CD8-positive, alpha-beta memory T cell (primary cell): ENCODE data around the gene PCDHB15. TPM values are rescaled to one million over a fixed set of nuclear protein-coding genes. Genes with fewer than 3 reads are reported as not detected.
"Not testable (repeated sequence)": the region's sequence is repeated elsewhere in the genome, so short reads cannot be mapped to it uniquely, and the experiment has no call there.

Experiments used
- CTCF ChIA-PET: fragments of 350-600 bp; sonication (Branson Sonifier 250); formaldehyde crosslinking; loops from one replicate; lab custom pipeline; 2021; ENCODE audit warnings: antibody characterized with exemption; lab: Charles Lee
- POLR2A ChIA-PET: fragments of 350-600 bp; sonication (Branson Sonifier 250); formaldehyde crosslinking; loops from one replicate; lab custom pipeline; 2021; ENCODE audit warnings: antibody characterized with exemption; lab: Charles Lee
- DNase-seq, 5 donors: peaks; one replicate each; pipeline versions ENCODE4 v3.0.0 to v3.0.0-alpha.2; 2020 to 2022; ENCODE audit warnings: mixed read lengths in 1 of 5
- H3K27ac ChIP-seq: one replicate; pipeline ENCODE4 v1.7.0; 2013; ENCODE audit warnings: low read depth, mild to moderate bottlenecking, low read length, moderate library complexity
- H3K27me3 ChIP-seq: 2 replicates; pipeline ENCODE4 v1.7.0; 2013; ENCODE audit warnings: low read length, mild to moderate bottlenecking; ENCODE audit not compliant: insufficient read depth, poor library complexity, severe bottlenecking
- H3K36me3 ChIP-seq: 2 replicates; pipeline ENCODE4 v1.7.0; 2013; ENCODE audit warnings: mild to moderate bottlenecking, low read length, moderate library complexity; ENCODE audit not compliant: insufficient read depth
- H3K4me1 ChIP-seq: 2 replicates; pipeline ENCODE4 v1.7.0; 2013; ENCODE audit warnings: mild to moderate bottlenecking, low read length, moderate library complexity; ENCODE audit not compliant: insufficient read depth
- H3K4me3 ChIP-seq: 2 replicates; pipeline ENCODE4 v1.7.0; 2013; ENCODE audit warnings: mild to moderate bottlenecking, low read length
- H3K9me3 ChIP-seq: 2 replicates; pipeline ENCODE4 v1.7.0; 2013; ENCODE audit warnings: mild to moderate bottlenecking, low read length
- H3K27ac Mint-ChIP-seq, 8 donors: one replicate each; pipeline ENCODE4 v1.8.0; 2020 to 2021; ENCODE audit warnings: mixed read lengths in 8 of 8, mild to moderate bottlenecking in 6 of 8, inconsistent platforms in 3 of 8, moderate library complexity in 3 of 8
- H3K27me3 Mint-ChIP-seq, 2 donors: one replicate each; pipeline ENCODE4 v1.8.0; 2020 to 2021; ENCODE audit warnings: mixed read lengths in 2 of 2, mild to moderate bottlenecking in 1 of 2, moderate library complexity in 1 of 2
- H3K36me3 Mint-ChIP-seq, 3 donors: one replicate each; pipeline ENCODE4 v1.8.0; 2020 to 2021; ENCODE audit warnings: mixed read lengths in 3 of 3, inconsistent platforms in 1 of 3, mild to moderate bottlenecking in 1 of 3
- H3K4me1 Mint-ChIP-seq, 3 donors: one replicate each; pipeline ENCODE4 v1.8.0; 2020 to 2021; ENCODE audit warnings: mixed read lengths in 3 of 3, inconsistent platforms in 1 of 3, mild to moderate bottlenecking in 1 of 3
- H3K4me3 Mint-ChIP-seq, 7 donors: one replicate each; pipeline ENCODE4 v1.8.0; 2020 to 2021; ENCODE audit warnings: mixed read lengths in 7 of 7, mild to moderate bottlenecking in 6 of 7, moderate library complexity in 4 of 7, inconsistent platforms in 2 of 7
- H3K9me3 Mint-ChIP-seq, 5 donors: one replicate each; pipeline ENCODE4 v1.8.0; 2020 to 2022; ENCODE audit warnings: mixed read lengths in 5 of 5, mild to moderate bottlenecking in 3 of 5, moderate library complexity in 2 of 5, inconsistent platforms in 1 of 5
- polyA plus RNA-seq: library from polyadenylated mRNA; unstranded; fragments of 300-500 nt; fragmentation: Illumina TruSeq; gene quantifications from one replicate; pipeline ENCODE4 v1.2.3, GENCODE V29; 2021
- total RNA-seq, 2 experiments: library from RNA; stranded (reverse); gene quantifications; one replicate each; pipeline ENCODE4 v1.2.3, GENCODE V29; 2021

Gene PCDHB15
- total and polyA plus RNA-seq, 3 experiments from 2014 or later: not detected

GRCh38 chr5:141213656-141214339, 31.4 kb upstream of the PCDHB15 start, which contains the start of gene PCDHB13:
Gene PCDHB13 (plus strand): TSS chr5:141213919. CDS start chr5:141214124, 205 bp downstream.
- H3K4me1 Mint-ChIP-seq, H3K4me3 ChIP-seq, H3K4me1 ChIP-seq, H3K27ac ChIP-seq, H3K36me3 Mint-ChIP-seq, DNase-seq, H3K9me3 ChIP-seq, H3K36me3 ChIP-seq, H3K27ac Mint-ChIP-seq, POLR2A ChIA-PET, CTCF ChIA-PET, H3K27me3 ChIP-seq: not testable (repeated sequence)
- Mint-ChIP-seq H3K9me3 (peaks cover 15 to 34% (median 30%) of the 10 kb centered on the region in 5 donors), H3K27me3 (peaks cover 42 to 56% of the 10 kb centered on the region in 2 donors), H3K4me3 (peak within 1 kb of the TSS in 4 of 7 donors; percentile 41 to 56 (median 48))

DNA sequence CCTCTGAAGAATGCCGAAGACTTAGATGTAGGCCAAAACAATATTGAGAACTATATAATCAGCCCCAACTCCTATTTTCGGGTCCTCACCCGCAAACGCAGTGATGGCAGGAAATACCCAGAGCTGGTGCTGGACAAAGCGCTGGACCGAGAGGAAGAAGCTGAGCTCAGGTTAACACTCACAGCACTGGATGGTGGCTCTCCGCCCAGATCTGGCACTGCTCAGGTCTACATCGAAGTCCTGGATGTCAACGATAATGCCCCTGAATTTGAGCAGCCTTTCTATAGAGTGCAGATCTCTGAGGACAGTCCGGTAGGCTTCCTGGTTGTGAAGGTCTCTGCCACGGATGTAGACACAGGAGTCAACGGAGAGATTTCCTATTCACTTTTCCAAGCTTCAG, 30.6 kb upstream of the PCDHB15 start:
- H3K27ac ChIP-seq, H3K36me3 ChIP-seq, DNase-seq, H3K4me3 Mint-ChIP-seq, POLR2A ChIA-PET, H3K27me3 ChIP-seq, H3K27ac Mint-ChIP-seq, CTCF ChIA-PET, H3K36me3 Mint-ChIP-seq, H3K4me1 ChIP-seq, H3K4me3 ChIP-seq, H3K4me1 Mint-ChIP-seq, H3K9me3 ChIP-seq: not testable (repeated sequence)
- Mint-ChIP-seq H3K27me3 (peaks cover 38 to 55% of the 10 kb centered on the region in 2 donors), H3K9me3 (peaks cover 18 to 36% (median 30%) of the 10 kb centered on the region in 5 donors)

DNA sequence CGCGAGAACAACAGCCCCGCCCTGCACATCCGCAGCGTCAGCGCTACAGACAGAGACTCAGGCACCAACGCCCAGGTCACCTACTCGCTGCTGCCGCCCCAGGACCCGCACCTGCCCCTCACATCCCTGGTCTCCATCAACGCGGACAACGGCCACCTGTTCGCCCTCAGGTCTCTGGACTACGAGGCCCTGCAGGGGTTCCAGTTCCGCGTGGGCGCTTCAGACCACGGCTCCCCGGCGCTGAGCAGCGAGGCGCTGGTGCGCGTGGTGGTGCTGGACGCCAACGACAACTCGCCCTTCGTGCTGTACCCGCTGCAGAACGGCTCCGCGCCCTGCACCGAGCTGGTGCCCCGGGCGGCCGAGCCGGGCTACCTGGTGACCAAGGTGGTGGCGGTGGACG, 29.7 kb upstream of the PCDHB15 start:
- H3K4me3 Mint-ChIP-seq, H3K27ac ChIP-seq, H3K27me3 ChIP-seq, H3K4me1 ChIP-seq, DNase-seq, H3K4me3 ChIP-seq, H3K27ac Mint-ChIP-seq, H3K36me3 ChIP-seq, H3K4me1 Mint-ChIP-seq, H3K36me3 Mint-ChIP-seq, CTCF ChIA-PET, H3K9me3 ChIP-seq, POLR2A ChIA-PET: not testable (repeated sequence)
- peaks cover 43 to 56% of the 10 kb centered on the region in 2 donors for H3K27me3 Mint-ChIP-seq
- peaks cover 18 to 39% (median 26%) of the 10 kb centered on the region in 5 donors for H3K9me3 Mint-ChIP-seq

- H3K4me1 ChIP-seq, H3K36me3 ChIP-seq, POLR2A ChIA-PET, DNase-seq, CTCF ChIA-PET, H3K27ac Mint-ChIP-seq, H3K4me1 Mint-ChIP-seq, H3K4me3 Mint-ChIP-seq, H3K36me3 Mint-ChIP-seq, H3K4me3 ChIP-seq, H3K27ac ChIP-seq, H3K9me3 ChIP-seq: not testable (repeated sequence)
- Mint-ChIP-seq H3K9me3 (peaks cover 18 to 43% (median 26%) of the 10 kb centered on the region in 5 donors), H3K27me3 (peaks cover 43 to 59% of the 10 kb centered on the region in 2 donors)
- H3K27me3 ChIP-seq: peaks cover 14% of the 10 kb centered on the region
These were observed 29.2 kb upstream of the PCDHB15 start for GRCh38 chr5:141216035-141216434.

DNA sequence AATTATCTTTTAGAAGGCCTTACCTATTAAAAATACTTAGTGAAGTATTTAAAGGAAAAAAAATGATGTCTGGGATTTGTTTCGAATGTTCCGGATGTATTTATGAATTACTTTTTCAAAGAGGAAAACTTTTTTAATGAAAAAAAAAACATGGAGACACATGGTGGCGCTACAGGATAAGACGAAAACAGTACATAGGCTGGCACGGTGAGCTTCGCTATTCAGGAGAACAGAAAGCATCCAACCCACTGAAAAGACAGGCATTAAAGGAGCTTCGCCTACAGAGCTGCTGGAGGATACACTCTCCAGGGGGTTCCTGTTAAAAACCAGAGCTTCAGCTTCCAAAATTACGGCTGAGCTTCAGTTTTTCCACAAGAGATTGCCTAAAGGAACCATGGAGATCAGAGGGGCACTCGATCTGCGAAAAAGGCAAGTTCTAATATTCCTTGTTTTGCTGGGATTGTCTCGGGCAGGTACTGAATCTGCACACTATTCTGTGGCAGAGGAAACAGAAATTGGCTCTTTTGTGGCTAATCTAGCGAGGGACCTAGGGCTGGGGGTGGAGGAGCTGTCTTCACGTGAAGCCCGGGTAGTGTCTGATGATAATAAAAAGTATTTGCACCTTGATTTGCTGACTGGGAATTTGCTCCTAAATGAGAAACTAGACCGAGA, 21.9 kb upstream of the PCDHB15 start, which contains the start of gene PCDHB14:
TSS of gene PCDHB14 (plus strand) at position 232 of the 672 bp plus-strand sequence. CDS start at position 395, 163 bp downstream.
- H3K9me3 ChIP-seq: no peaks in the 10 kb centered on the region
- Mint-ChIP-seq H3K4me3 (peak within 1 kb of the TSS in 5 of 7 donors; percentile 1 to 64 (median 46)), H3K27me3 (peaks cover 33 to 73% of the 10 kb centered on the region in 2 donors), H3K36me3 (no peaks in the 10 kb centered on the region), H3K9me3 (peaks cover 10 to 49% (median 25%) of the 10 kb centered on the region in 5 donors), H3K4me1 (peaks cover 5 to 11% (median 8%) of the 10 kb centered on the region in 3 donors), H3K27ac (peak within 1 kb of the TSS in 1 of 8 donors; percentile 31)
- H3K4me1 ChIP-seq: no peaks in the 10 kb centered on the region
- H3K27me3 ChIP-seq: peaks cover 7% of the 10 kb centered on the region
- H3K27ac ChIP-seq: no peak within 1 kb of the TSS
- CTCF ChIA-PET: interaction anchor here (1.4 to 2.1 kb wide), 3 partner anchors 11 to 341 kb away, joined by 4 to 9 read pairs (median 5); no protein-coding TSS in a partner anchor
- POLR2A ChIA-PET: no interaction called here
- no peaks in the 10 kb centered on the region for H3K36me3 ChIP-seq
- DNase-seq: no peak
- H3K4me3 ChIP-seq: no peak within 1 kb of the TSS

- H3K4me3 ChIP-seq, H3K4me1 ChIP-seq, DNase-seq, H3K9me3 ChIP-seq, H3K36me3 Mint-ChIP-seq, H3K27me3 ChIP-seq, CTCF ChIA-PET, POLR2A ChIA-PET, H3K36me3 ChIP-seq, H3K27ac Mint-ChIP-seq, H3K27ac ChIP-seq: not testable (repeated sequence)
- H3K4me1 Mint-ChIP-seq: peaks cover 5 to 11% (median 8%) of the 10 kb centered on the region in 3 donors
- H3K4me3 Mint-ChIP-seq: peak overlapping the region in 1 of 7 donors; percentile 65
- peaks cover 6 to 42% (median 22%) of the 10 kb centered on the region in 5 donors for H3K9me3 Mint-ChIP-seq
- H3K27me3 Mint-ChIP-seq: peaks cover 31 to 60% of the 10 kb centered on the region in 2 donors
These were observed 20.4 kb upstream of the PCDHB15 start for GRCh38 chr5:141224844-141225243.

DNA sequence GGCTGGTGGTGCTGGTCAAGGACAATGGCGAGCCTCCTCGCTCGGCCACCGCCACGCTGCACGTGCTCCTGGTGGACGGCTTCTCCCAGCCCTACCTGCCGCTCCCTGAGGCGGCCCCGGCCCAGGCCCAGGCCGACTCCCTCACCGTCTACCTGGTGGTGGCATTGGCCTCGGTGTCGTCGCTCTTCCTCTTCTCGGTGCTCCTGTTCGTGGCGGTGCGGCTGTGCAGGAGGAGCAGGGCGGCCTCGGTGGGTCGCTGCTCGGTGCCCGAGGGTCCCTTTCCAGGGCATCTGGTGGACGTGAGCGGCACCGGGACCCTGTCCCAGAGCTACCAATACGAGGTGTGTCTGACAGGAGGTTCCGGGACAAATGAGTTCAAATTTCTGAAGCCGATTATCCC, 19.8 kb upstream of the PCDHB15 start:
- H3K4me3 ChIP-seq, H3K27ac Mint-ChIP-seq, H3K36me3 ChIP-seq, DNase-seq, H3K36me3 Mint-ChIP-seq, H3K4me3 Mint-ChIP-seq, CTCF ChIA-PET, H3K27ac ChIP-seq, H3K27me3 ChIP-seq, H3K9me3 ChIP-seq, H3K4me1 ChIP-seq, POLR2A ChIA-PET: not testable (repeated sequence)
- H3K9me3 Mint-ChIP-seq: peaks cover 8 to 41% (median 24%) of the 10 kb centered on the region in 5 donors
- H3K27me3 Mint-ChIP-seq: peaks cover 25 to 56% of the 10 kb centered on the region in 2 donors
- H3K4me1 Mint-ChIP-seq: peaks cover 5 to 11% (median 8%) of the 10 kb centered on the region in 3 donors

DNA sequence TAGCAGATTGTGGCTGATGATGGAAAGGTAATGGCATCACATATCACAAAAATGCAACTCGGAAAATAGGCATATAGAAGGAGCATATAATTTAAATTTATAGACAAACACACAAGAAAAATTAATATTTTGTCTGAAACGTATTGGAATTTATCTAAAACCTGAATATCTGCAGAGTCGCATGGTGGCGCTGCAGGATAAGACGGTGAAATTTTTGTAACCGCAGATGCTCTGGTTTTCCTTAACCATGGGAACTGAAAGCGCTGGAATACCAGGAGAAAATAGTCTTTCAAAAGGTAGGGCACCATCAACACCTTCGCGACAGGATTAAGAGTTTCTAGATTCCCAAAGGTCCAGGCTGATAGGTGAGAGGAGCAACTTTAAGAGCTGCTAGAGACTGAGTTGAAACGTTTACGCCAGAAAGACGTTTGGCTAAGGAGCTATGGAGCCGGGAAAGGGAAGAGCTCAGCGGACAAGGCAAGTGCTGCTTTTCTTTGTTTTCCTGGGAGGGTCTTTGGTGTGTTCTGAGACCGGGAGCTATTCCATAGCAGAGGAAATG, 11.0 kb upstream of the PCDHB15 start:
- no peaks in the 10 kb centered on the region for H3K4me1 Mint-ChIP-seq
- no peak overlapping the region for H3K27ac ChIP-seq
- peaks cover 25 to 40% of the 10 kb centered on the region in 2 donors for H3K27me3 Mint-ChIP-seq
- H3K27me3 ChIP-seq: peaks cover 6% of the 10 kb centered on the region
- no peaks in the 10 kb centered on the region for H3K4me1 ChIP-seq
- no peak overlapping the region for H3K4me3 ChIP-seq
- no peak overlapping the region for H3K27ac Mint-ChIP-seq
- H3K36me3 Mint-ChIP-seq: peaks cover 0 to 5% (median 0%) of the 10 kb centered on the region in 3 donors
- POLR2A ChIA-PET: no interaction called here
- H3K9me3 Mint-ChIP-seq: peaks cover 24 to 65% (median 52%) of the 10 kb centered on the region in 5 donors
- DNase-seq: no peak
- CTCF ChIA-PET: interaction anchor here (1.2 kb wide), 1 partner anchor 10 kb away, joined by 4 read pairs; the partner anchor contains the start of gene PCDHB14
- H3K36me3 ChIP-seq: no peaks in the 10 kb centered on the region
- H3K4me3 Mint-ChIP-seq: no peak overlapping the region
- H3K9me3 ChIP-seq: peaks cover 9% of the 10 kb centered on the region
